K562 (cell line): ENCODE measurements around the gene TBX19. TPM values are rescaled to one million over a fixed set of nuclear protein-coding genes. Genes with fewer than 3 reads are reported as not detected.
A peak's percentile ranks its signal among the peaks of the same experiment; 100 is the strongest.

Experiments used
- EP300 ChIP-seq: IDR thresholded peaks from 2 replicates; pipeline ENCODE4 v1.6.1; 2012; ENCODE audit warnings: low read length, improper control_type of control experiment
- EWSR1 ChIP-seq: fragments of 450-650 bp; IDR thresholded peaks from 2 replicates; pipeline ENCODE4 v1.6.1; 2018; ENCODE audit warnings: borderline replicate concordance, mild to moderate bottlenecking, low read depth, moderate library complexity; ENCODE audit not compliant: partially characterized antibody
- GTF2E2 ChIP-seq: fragments of 200-800 bp; sonication (Bioruptor generic); IDR thresholded peaks from 2 replicates; pipeline ENCODE4 v1.6.1; 2016; ENCODE audit warnings: missing genetic modification characterization, missing compliant biosample characterization
- MNT ChIP-seq, 2 experiments: fragments of 450-650 bp; conservative IDR thresholded peaks; 2 replicates each; pipeline ENCODE4 v1.6.1; 2017; ENCODE audit warnings: mild to moderate bottlenecking in 2 of 2, moderate library complexity in 2 of 2
- NFE2 ChIP-seq: IDR thresholded peaks from 2 replicates; pipeline ENCODE4 v1.6.1; 2014; ENCODE audit warnings: antibody characterized with exemption, low read depth
- PBX2 ChIP-seq, 2 experiments: IDR thresholded peaks in 1 of 2; conservative IDR thresholded peaks in 1 of 2; 2 replicates each; pipeline ENCODE4 v1.6.1; 2016; ENCODE audit warnings: low read depth in 2 of 2, mild to moderate bottlenecking in 1 of 2, missing compliant biosample characterization in 1 of 2, missing genetic modification characterization in 1 of 2, moderate library complexity in 1 of 2
- TAF1 ChIP-seq: IDR thresholded peaks from 2 replicates; pipeline ENCODE4 v1.6.1; 2011; ENCODE audit warnings: mild to moderate bottlenecking, low read length, moderate library complexity; ENCODE audit not compliant: insufficient read depth, control insufficient read depth, severe bottlenecking; ENCODE audit errors: extremely low read depth
- TAL1 ChIP-seq: fragments of 450-650 bp; IDR thresholded peaks from 2 replicates; pipeline ENCODE4 v1.6.1; 2016; ENCODE audit warnings: mild to moderate bottlenecking
- ZFP1 ChIP-seq: fragments of 450-650 bp; formaldehyde crosslinking; IDR thresholded peaks from 2 replicates; pipeline ENCODE4 v1.4.0; 2020; ENCODE audit warnings: mild to moderate bottlenecking, mixed read lengths
- polyA plus RNA-seq, 8 experiments: library from polyadenylated mRNA; depleted of rRNA in 4 of 8; stranded (reverse) in 5 of 8; unstranded in 3 of 8; fragments of >200 nt; fragmentation: Nextera tagmentation in 2 of 8; fragmentation: Illumina TruSeq in 1 of 8; extraction: Ambion mirVana in 2 of 8; extraction: Trizol in 1 of 8; gene quantifications; 2 replicates each; pipeline versions ENCODE4 v1.2.1 to v1.2.3, GENCODE V29; 2011 to 2014; ENCODE audit warnings: inconsistent platforms in 1 of 8, missing spikeins in 1 of 8
- total RNA-seq, 7 experiments: library from RNA; depleted of rRNA in 6 of 7; stranded (reverse); fragments of >200 nt in 6 of 7; fragmentation: Illumina TruSeq in 2 of 7; extraction: Trizol in 2 of 7; gene quantifications; 2 replicates each; pipeline versions ENCODE4 v1.2.1 to v1.2.3, GENCODE V29; 2011 to 2021; ENCODE audit warnings: low replicate concordance in 1 of 7

Gene TBX19
- total and polyA plus RNA-seq, 9 of the 15 experiments (the other 6 are each of a cell fraction or from before 2014, with no cell fraction given): 0.32 to 3.1 (median 0.95) TPM

DNA sequence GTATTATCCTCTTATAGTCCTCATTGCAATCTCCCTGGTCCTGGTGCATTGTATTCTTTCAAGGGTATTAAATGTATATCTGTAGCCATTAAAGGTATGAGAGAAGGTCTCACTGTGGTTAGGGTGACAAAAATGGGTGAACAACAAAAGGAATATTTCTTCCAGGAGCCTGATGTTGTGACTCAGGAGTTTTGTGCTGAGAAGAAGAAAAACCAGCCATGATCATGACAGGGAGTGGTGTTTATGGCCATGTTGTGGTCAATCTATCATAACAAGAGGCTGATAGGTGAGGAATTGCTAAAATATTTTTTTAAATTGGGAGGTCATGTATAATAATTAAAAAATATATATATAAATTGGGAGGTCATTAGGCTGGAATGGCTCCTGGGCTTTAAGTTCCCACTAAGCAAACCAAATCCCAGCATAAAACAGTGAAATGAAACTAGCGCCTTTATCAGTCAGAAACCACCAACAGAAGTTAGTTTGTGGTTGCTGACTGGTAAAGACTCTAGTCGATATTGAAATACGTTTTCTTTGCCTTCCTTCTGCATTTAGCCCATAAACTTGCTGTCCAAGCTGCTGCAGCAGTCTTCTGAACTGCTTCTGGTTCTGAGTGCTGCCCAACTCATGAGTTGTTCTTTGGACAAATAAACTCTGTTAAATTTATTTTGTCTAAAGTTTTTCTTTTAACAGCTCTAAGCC lies 60.3 kb downstream of the TBX19 start (continued):
- no peak for TF ChIP-seq TAF1
- TF ChIP-seq GTF2E2: 0 out of 2 replicates have a peak, but pooled peaks have one; percentile 67
- peak; percentile 26; the same call in 1 of the 2 replicates for TF ChIP-seq EP300
- no peak for TF ChIP-seq ZFP1 (CRISPR knock-in tag)
- 0 out of 4 replicates have a peak, but pooled peaks of 1 of the 2 experiments have one; percentile 28 for TF ChIP-seq MNT (conservative IDR thresholded peaks at IDR 0.05)
- peak; percentile 49 for TF ChIP-seq TAL1
- TF ChIP-seq PBX2 (CRISPR knock-in tag; IDR thresholded peaks at IDR 0.05; ENCODE audit: low read depth): no peak
- TF ChIP-seq PBX2 (tag; conservative IDR thresholded peaks at IDR 0.05; ENCODE audit: low read depth): no peak
- peak; percentile 11; the same call in 1 of the 2 replicates for TF ChIP-seq NFE2
- no peak for TF ChIP-seq EWSR1
